Mesenchymal stem cell (in vitro differentiated cells and primary cell): ENCODE measurements around the gene RCL1.
"Not testable (repeated sequence)": the region's sequence is repeated elsewhere in the genome, so short reads cannot be mapped to it uniquely, and the experiment has no call there.

Experiments used
- DNase-seq: peaks from one replicate; pipeline ENCODE4 v3.0.0-alpha.2; 2013
- H2AFZ ChIP-seq: one replicate; pipeline ENCODE4 v1.6.1; 2013; ENCODE audit warnings: low read depth, mild to moderate bottlenecking, control low read depth, inconsistent platforms, low read length, moderate library complexity
- H2AK5ac ChIP-seq: 2 replicates; pipeline ENCODE4 v1.6.1; 2013; ENCODE audit warnings: low read length, moderate library complexity, mild to moderate bottlenecking, inconsistent platforms; ENCODE audit not compliant: severe bottlenecking
- H2BK120ac ChIP-seq: one replicate; pipeline ENCODE4 v1.6.1; 2013; ENCODE audit warnings: low read depth, mild to moderate bottlenecking, inconsistent platforms, low read length, moderate library complexity
- H2BK12ac ChIP-seq, 2 experiments: one replicate each; pipeline ENCODE4 v1.6.1; 2013; ENCODE audit warnings: inconsistent platforms in 2 of 2, low read length in 2 of 2, mild to moderate bottlenecking in 2 of 2, moderate library complexity in 2 of 2, control low read depth in 1 of 2
- H2BK15ac ChIP-seq: one replicate; pipeline ENCODE4 v1.6.1; 2013; ENCODE audit warnings: mild to moderate bottlenecking, low read depth, inconsistent platforms; ENCODE audit not compliant: poor library complexity, severe bottlenecking
- H2BK5ac ChIP-seq: 2 replicates; pipeline ENCODE4 v1.6.1; 2013; ENCODE audit warnings: low read depth, mild to moderate bottlenecking, low read length, control low read depth, inconsistent platforms; ENCODE audit not compliant: poor library complexity, severe bottlenecking
- H3K14ac ChIP-seq, 2 experiments: one replicate each; pipeline ENCODE4 v1.6.1; 2013; ENCODE audit warnings: inconsistent platforms in 2 of 2, low read length in 2 of 2, control low read depth in 1 of 2, mild to moderate bottlenecking in 1 of 2, moderate library complexity in 1 of 2
- H3K18ac ChIP-seq, 2 experiments: one replicate each; pipeline ENCODE4 v1.6.1; 2013; ENCODE audit warnings: inconsistent platforms in 2 of 2, low read length in 2 of 2, control low read depth in 1 of 2, low read depth in 1 of 2, mild to moderate bottlenecking in 1 of 2
- H3K23ac ChIP-seq, 2 experiments: one replicate each; pipeline ENCODE4 v1.6.1; 2013; ENCODE audit warnings: inconsistent platforms in 2 of 2, low read length in 2 of 2, mild to moderate bottlenecking in 2 of 2, moderate library complexity in 2 of 2, control low read depth in 1 of 2
- H3K27ac ChIP-seq: 2 replicates; pipeline ENCODE4 v1.5.1; 2013; ENCODE audit warnings: mild to moderate bottlenecking, moderate library complexity, low read length, control low read depth, inconsistent platforms; ENCODE audit not compliant: poor library complexity, severe bottlenecking
- H3K27me3 ChIP-seq, 2 experiments: 2 replicates each; pipeline versions ENCODE4 v1.6.1 to v1.7.0; 2013; ENCODE audit warnings: low read length in 2 of 2, mild to moderate bottlenecking in 2 of 2, moderate library complexity in 2 of 2, control low read depth in 1 of 2, inconsistent platforms in 1 of 2; ENCODE audit not compliant: control insufficient read depth in 1 of 2, insufficient read depth in 1 of 2
- H3K36me3 ChIP-seq, 2 experiments: 2 replicates each; pipeline versions ENCODE4 v1.6.1 to v1.7.0; 2013; ENCODE audit warnings: low read length in 2 of 2, control low read depth in 1 of 2, inconsistent platforms in 1 of 2, low read depth in 1 of 2, mild to moderate bottlenecking in 1 of 2; ENCODE audit not compliant: insufficient read depth in 2 of 2, control insufficient read depth in 1 of 2
- H3K4ac ChIP-seq, 2 experiments: one replicate each; pipeline ENCODE4 v1.6.1; 2013; ENCODE audit warnings: inconsistent platforms in 2 of 2, low read length in 2 of 2, mild to moderate bottlenecking in 2 of 2, moderate library complexity in 2 of 2, control low read depth in 1 of 2, low read depth in 1 of 2
- H3K4me1 ChIP-seq: 2 replicates; pipeline ENCODE4 v1.6.1; 2013; ENCODE audit warnings: low read depth, low read length, control low read depth; ENCODE audit not compliant: control insufficient read depth, insufficient read depth
- H3K4me2 ChIP-seq: 2 replicates; pipeline ENCODE4 v1.6.1; 2013; ENCODE audit warnings: low read length, mild to moderate bottlenecking, inconsistent platforms; ENCODE audit not compliant: poor library complexity, severe bottlenecking
- H3K4me3 ChIP-seq, 2 experiments: 2 replicates each; pipeline versions ENCODE4 v1.5.1 to v1.7.0; 2013; ENCODE audit warnings: low read length in 2 of 2, mild to moderate bottlenecking in 2 of 2, control low read depth in 1 of 2, low read depth in 1 of 2; ENCODE audit not compliant: insufficient read depth in 1 of 2
- H3K79me1 ChIP-seq: replicated peaks from 2 replicates; pipeline ENCODE4 v1.6.1; 2013; ENCODE audit warnings: mild to moderate bottlenecking, control low read depth, low read length, inconsistent platforms; ENCODE audit not compliant: poor library complexity, severe bottlenecking
- H3K9ac ChIP-seq: 2 replicates; pipeline ENCODE4 v1.7.0; 2013; ENCODE audit warnings: mild to moderate bottlenecking, low read length, moderate library complexity
- H3K9me3 ChIP-seq: 2 replicates; pipeline ENCODE4 v1.7.0; 2013; ENCODE audit warnings: mild to moderate bottlenecking, low read length; ENCODE audit not compliant: control insufficient read depth
- H4K8ac ChIP-seq: one replicate; pipeline ENCODE4 v1.6.1; 2013; ENCODE audit warnings: inconsistent platforms, mild to moderate bottlenecking, low read length, moderate library complexity
- H4K91ac ChIP-seq: one replicate; pipeline ENCODE4 v1.6.1; 2013; ENCODE audit warnings: mild to moderate bottlenecking, low read length, inconsistent platforms
- WGBS: methylation state at CpG from one replicate; pipeline ENCODE4 v1.1.7; 2013; ENCODE audit warnings: mixed read lengths; 5-methylcytosine and 5-hydroxymethylcytosine counted together

RCL1 gene

GRCh38 chr9:4748612-4749011 is 44.1 kb upstream of the RCL1 start:
- no peaks in the 10 kb centered on the region for H3K36me3 ChIP-seq
- H2BK12ac ChIP-seq, result no peak overlapping the region
- no peak overlapping the region for H3K9ac ChIP-seq
- no peaks in the 10 kb centered on the region for H3K4me1 ChIP-seq
- no peak overlapping the region for H3K18ac ChIP-seq
- no peaks in the 10 kb centered on the region for H3K27me3 ChIP-seq
- H3K27ac ChIP-seq, result no peak overlapping the region
- H2BK5ac ChIP-seq, result no peak overlapping the region
- no peak overlapping the region for H4K8ac ChIP-seq
- DNase-seq, result no peak
- 83% methylated on average over 5 of the region's 5 CpGs for WGBS
- no peak overlapping the region for H3K23ac ChIP-seq
- no peak overlapping the region for H3K4ac ChIP-seq
- no peak overlapping the region for H2AK5ac ChIP-seq
- H2BK15ac ChIP-seq, result no peak overlapping the region
- H2AFZ ChIP-seq, result no peak overlapping the region
- H2BK120ac ChIP-seq, result no peak overlapping the region
- H3K79me1 ChIP-seq, result no peaks in the 10 kb centered on the region
- no peak overlapping the region for H4K91ac ChIP-seq
- H3K14ac ChIP-seq, result no peak overlapping the region
- no peak overlapping the region for H3K4me3 ChIP-seq
- no peaks in the 10 kb centered on the region for H3K9me3 ChIP-seq
- H3K4me2 ChIP-seq, result no peak overlapping the region

- H2BK12ac ChIP-seq, result no peak overlapping the region
- H4K91ac ChIP-seq, result no peak overlapping the region
- H3K36me3 ChIP-seq, result no peaks in the 10 kb centered on the region
- H3K4ac ChIP-seq, result no peak overlapping the region
- peak; percentile 68 for DNase-seq
- H3K14ac ChIP-seq, result no peak overlapping the region
- H2BK5ac ChIP-seq, result no peak overlapping the region
- no peak overlapping the region for H2BK120ac ChIP-seq
- H3K4me2 ChIP-seq, result no peak overlapping the region
- 65% methylated on average over 3 of the region's 8 CpGs for WGBS
- H3K79me1 ChIP-seq, result no peaks in the 10 kb centered on the region
- no peak overlapping the region for H3K18ac ChIP-seq
- H2AK5ac ChIP-seq, result no peak overlapping the region
- H3K4me1 ChIP-seq, result peaks cover 2% of the 10 kb centered on the region
- no peak overlapping the region for H2AFZ ChIP-seq
- no peaks in the 10 kb centered on the region for H3K27me3 ChIP-seq
- no peak overlapping the region for H3K4me3 ChIP-seq
- no peak overlapping the region for H3K9ac ChIP-seq
- H3K27ac ChIP-seq, result no peak overlapping the region
- H3K23ac ChIP-seq, result no peak overlapping the region
- no peaks in the 10 kb centered on the region for H3K9me3 ChIP-seq
- no peak overlapping the region for H4K8ac ChIP-seq
- no peak overlapping the region for H2BK15ac ChIP-seq
Observed at GRCh38 chr9:4750023-4750673, 42.6 kb upstream of the RCL1 start.

DNA sequence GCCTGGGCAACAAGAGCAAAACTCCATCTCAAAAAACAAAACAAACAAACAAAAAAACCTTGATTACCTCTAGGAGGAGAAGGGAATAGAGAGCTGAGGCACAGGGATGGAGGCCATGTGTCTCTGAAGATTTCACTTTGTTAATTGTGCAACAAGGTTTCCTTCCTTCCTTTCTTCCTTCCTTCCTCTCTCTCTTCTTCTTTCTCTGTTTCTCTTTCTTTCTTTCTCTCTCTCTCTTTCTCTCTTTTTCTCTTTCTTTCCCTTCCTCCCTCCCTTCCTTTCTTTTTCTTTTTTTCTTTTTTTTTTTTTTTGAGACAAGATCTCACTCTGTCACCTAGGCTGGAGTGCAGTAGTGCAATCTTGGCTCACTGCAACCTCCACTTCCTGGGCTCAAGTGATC is 38.2 kb upstream of the RCL1 start:
- not testable (repeated sequence) for H3K9ac ChIP-seq, H3K79me1 ChIP-seq, H2BK120ac ChIP-seq, H4K91ac ChIP-seq, H3K27ac ChIP-seq, H4K8ac ChIP-seq, H2AFZ ChIP-seq, H3K4me2 ChIP-seq, H3K4me3 ChIP-seq, H3K18ac ChIP-seq, H2AK5ac ChIP-seq, H3K4ac ChIP-seq, H2BK15ac ChIP-seq, DNase-seq, H3K23ac ChIP-seq, H2BK5ac ChIP-seq, H3K4me1 ChIP-seq, H3K36me3 ChIP-seq, H3K14ac ChIP-seq, H3K27me3 ChIP-seq, H3K9me3 ChIP-seq, H2BK12ac ChIP-seq

DNA sequence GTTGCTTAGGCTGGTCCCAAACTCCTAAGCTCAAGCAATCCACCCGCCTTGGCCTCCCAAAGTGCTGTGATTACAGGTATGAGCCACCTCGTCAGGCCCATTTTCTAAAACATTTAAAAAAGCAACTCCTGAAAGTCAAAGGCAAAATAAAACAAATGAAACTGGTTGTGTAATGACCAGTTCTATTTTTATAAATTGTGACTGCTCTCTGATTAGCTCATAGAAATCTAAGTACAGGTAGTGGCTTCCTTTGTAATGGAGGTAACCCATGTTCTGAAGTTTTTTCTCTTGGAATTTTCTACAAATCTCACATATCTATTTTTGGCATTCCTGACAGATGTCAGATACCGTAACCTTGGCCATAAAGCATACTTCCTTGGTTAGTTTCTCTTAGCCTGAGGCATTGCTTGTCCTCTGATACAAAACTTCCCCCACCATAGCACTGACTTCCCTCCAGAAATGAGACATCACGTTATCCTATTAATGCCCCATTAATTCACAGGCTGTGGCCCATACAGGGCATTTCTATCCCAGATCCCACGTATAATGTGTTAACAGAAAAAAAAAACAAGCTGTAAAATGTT is 37.6 kb upstream of the RCL1 start:
- no peak overlapping the region for H3K4me2 ChIP-seq
- no peak overlapping the region for H4K8ac ChIP-seq
- no peak overlapping the region for H3K4ac ChIP-seq
- no peak overlapping the region for H2BK120ac ChIP-seq
- no peaks in the 10 kb centered on the region for H3K79me1 ChIP-seq
- no peaks in the 10 kb centered on the region for H3K9me3 ChIP-seq
- no peaks in the 10 kb centered on the region for H3K36me3 ChIP-seq
- H4K91ac ChIP-seq, result no peak overlapping the region
- no peak overlapping the region for H3K9ac ChIP-seq
- H3K23ac ChIP-seq, result no peak overlapping the region
- H3K14ac ChIP-seq, result no peak overlapping the region
- H2AK5ac ChIP-seq, result no peak overlapping the region
- H3K4me1 ChIP-seq, result peaks cover 9% of the 10 kb centered on the region
- H3K27me3 ChIP-seq, result peaks cover 0 to 11% of the 10 kb centered on the region in 2 experiments
- no peak overlapping the region for H2BK15ac ChIP-seq
- H3K27ac ChIP-seq, result peak overlapping the region; percentile 54
- no peak overlapping the region for H2BK5ac ChIP-seq
- WGBS, result 72% methylated on average over 3 of the region's 5 CpGs
- no peak overlapping the region for H3K18ac ChIP-seq
- DNase-seq, result no peak
- no peak overlapping the region for H2AFZ ChIP-seq
- no peak overlapping the region for H3K4me3 ChIP-seq
- H2BK12ac ChIP-seq, result no peak overlapping the region
